ENCODE measurements around the gene DARS1. TPM values are rescaled to one million over a fixed set of nuclear protein-coding genes. Genes with fewer than 3 reads are reported as not detected.

The DARS1 gene
- total and polyA plus RNA-seq, 9 donors = 55.2 to 79.5 (median 69.7) TPM

- no peak for TF ChIP-seq EP300 (IDR thresholded peaks at IDR 0.05)
- TF ChIP-seq POLR2A (IDR thresholded peaks at IDR 0.05) = no peak
- TF ChIP-seq, protein P1, sequence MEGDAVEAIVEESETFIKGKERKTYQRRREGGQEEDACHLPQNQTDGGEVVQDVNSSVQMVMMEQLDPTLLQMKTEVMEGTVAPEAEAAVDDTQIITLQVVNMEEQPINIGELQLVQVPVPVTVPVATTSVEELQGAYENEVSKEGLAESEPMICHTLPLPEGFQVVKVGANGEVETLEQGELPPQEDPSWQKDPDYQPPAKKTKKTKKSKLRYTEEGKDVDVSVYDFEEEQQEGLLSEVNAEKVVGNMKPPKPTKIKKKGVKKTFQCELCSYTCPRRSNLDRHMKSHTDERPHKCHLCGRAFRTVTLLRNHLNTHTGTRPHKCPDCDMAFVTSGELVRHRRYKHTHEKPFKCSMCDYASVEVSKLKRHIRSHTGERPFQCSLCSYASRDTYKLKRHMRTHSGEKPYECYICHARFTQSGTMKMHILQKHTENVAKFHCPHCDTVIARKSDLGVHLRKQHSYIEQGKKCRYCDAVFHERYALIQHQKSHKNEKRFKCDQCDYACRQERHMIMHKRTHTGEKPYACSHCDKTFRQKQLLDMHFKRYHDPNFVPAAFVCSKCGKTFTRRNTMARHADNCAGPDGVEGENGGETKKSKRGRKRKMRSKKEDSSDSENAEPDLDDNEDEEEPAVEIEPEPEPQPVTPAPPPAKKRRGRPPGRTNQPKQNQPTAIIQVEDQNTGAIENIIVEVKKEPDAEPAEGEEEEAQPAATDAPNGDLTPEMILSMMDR (IDR thresholded peaks at IDR 0.05) = no peak
- no peaks in the 10 kb centered on the region for H3K9me3 ChIP-seq
- H3K27me3 ChIP-seq = no peaks in the 10 kb centered on the region
- no peak for DNase-seq
- no peak overlapping the region for H3K4me3 ChIP-seq
- no peak overlapping the region for H3K27ac ChIP-seq
- 83 to 91% (median 91%) methylated on average over 5 of the region's 5 CpGs for WGBS, 3 donors
- no peaks in the 10 kb centered on the region for H3K4me1 ChIP-seq (ENCODE audit: insufficient read depth)
- no peaks in the 10 kb centered on the region for H3K36me3 ChIP-seq
- intact Hi-C loops (cut with DNase I) = no loop called here
These were observed 33.9 kb upstream of the DARS1 start for GRCh38 chr2:136019306-136019705.

DNA sequence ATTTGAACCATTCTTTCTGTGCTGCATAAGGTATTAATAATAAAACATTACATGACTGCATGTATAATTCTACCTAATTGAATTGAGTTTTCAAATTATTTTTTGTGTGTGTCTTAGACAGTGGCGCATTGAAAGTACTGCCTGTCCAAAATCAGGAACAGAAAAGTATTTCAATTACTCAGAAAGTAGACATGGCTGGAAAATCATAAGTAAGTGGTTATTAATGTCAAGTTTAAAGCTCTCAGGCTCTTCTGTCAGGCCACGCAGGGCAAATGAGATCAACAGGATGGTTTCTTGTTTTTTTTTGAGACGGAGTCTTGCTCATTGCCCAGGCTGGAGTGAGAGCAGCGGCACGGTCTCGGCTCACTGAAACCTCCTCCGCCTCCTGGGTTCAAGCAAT, 32.4 kb upstream of the DARS1 start:
- Histone ChIP-seq H3K27ac (no peak overlapping the region), H3K4me3 (no peak overlapping the region), H3K27me3 (no peaks in the 10 kb centered on the region), H3K9me3 (no peaks in the 10 kb centered on the region), H3K4me1 (ENCODE audit: insufficient read depth) (no peaks in the 10 kb centered on the region), H3K36me3 (no peaks in the 10 kb centered on the region)
- DNase-seq = no peak
- TF ChIP-seq, protein P1 (IDR thresholded peaks at IDR 0.05) = no peak
- no peak for TF ChIP-seq POLR2A (IDR thresholded peaks at IDR 0.05)
- TF ChIP-seq EP300 (IDR thresholded peaks at IDR 0.05) = no peak
- intact Hi-C loops (cut with DNase I) = no loop called here
- 97% methylated on average over 7 of the region's 7 CpGs for WGBS, 3 donors

GRCh38 chr2:136016836-136017235, 31.4 kb upstream of the DARS1 start:
- no peaks in the 10 kb centered on the region for H3K9me3 ChIP-seq
- no peak overlapping the region for H3K27ac ChIP-seq
- 81 to 88% (median 86%) methylated on average over 3 of the region's 3 CpGs for WGBS, 3 donors
- intact Hi-C loops (cut with DNase I) = no loop called here
- H3K36me3 ChIP-seq = no peaks in the 10 kb centered on the region
- no peak for DNase-seq
- TF ChIP-seq POLR2A (IDR thresholded peaks at IDR 0.05) (no peak), EP300 (IDR thresholded peaks at IDR 0.05) (no peak)
- TF ChIP-seq, protein P1 (IDR thresholded peaks at IDR 0.05) = no peak
- H3K4me3 ChIP-seq = no peak overlapping the region
- H3K27me3 ChIP-seq = no peaks in the 10 kb centered on the region
- H3K4me1 ChIP-seq (ENCODE audit: insufficient read depth) = no peaks in the 10 kb centered on the region

DNA sequence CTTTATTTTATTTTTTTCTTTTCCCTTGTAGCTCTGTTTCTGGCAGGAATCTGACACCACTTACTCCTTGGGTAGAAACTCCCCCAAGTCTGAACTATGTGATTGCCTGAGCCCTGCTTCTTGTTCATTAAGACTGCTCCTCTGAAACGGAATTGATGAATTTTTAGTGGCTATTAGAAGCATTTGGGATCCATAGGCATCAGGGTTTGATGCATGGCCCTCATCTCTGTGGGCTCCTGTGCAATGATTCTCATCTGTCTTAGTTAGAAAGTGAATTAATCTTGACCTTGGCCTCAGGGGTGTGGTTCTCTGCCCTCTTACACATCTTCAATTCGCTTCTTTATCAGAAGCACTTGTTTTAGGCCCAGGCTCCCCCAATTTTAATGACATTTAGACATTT, 31.0 kb upstream of the DARS1 start:
- H3K27me3 ChIP-seq = no peaks in the 10 kb centered on the region
- H3K36me3 ChIP-seq = no peaks in the 10 kb centered on the region
- no peaks in the 10 kb centered on the region for H3K4me1 ChIP-seq (ENCODE audit: insufficient read depth)
- TF ChIP-seq, protein P1 (IDR thresholded peaks at IDR 0.05) = no peak
- TF ChIP-seq POLR2A (IDR thresholded peaks at IDR 0.05) = no peak
- TF ChIP-seq EP300 (IDR thresholded peaks at IDR 0.05) = no peak
- no peak for DNase-seq
- no peak overlapping the region for H3K27ac ChIP-seq
- H3K4me3 ChIP-seq = no peak overlapping the region
- H3K9me3 ChIP-seq = no peaks in the 10 kb centered on the region
- intact Hi-C loops (cut with DNase I) = no loop called here
- 29 to 42% (median 29%) methylated on average over 2 of the region's 2 CpGs for WGBS, 3 donors

DNA sequence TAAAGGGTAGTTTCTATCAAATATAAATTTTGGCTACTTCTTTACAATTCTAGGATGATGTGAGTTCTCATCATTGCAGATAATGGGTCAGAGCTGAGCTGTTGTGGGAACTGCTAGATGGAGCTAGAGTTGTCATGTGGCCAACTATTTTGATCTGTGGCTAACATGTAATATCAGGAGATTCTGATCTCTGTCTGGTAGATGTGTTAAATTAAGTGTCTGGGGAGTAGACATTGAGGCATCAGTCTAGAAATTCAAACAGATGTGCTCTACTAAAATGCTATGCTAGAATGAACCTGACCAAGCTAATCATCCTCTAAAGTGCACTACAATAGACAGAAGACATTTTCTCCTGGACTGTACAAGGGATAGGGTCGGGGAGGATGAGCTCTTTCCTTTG, 30.3 kb upstream of the DARS1 start:
- no peaks in the 10 kb centered on the region for H3K27me3 ChIP-seq
- no peak overlapping the region for H3K4me3 ChIP-seq
- intact Hi-C loops (cut with DNase I) = no loop called here
- no peaks in the 10 kb centered on the region for H3K4me1 ChIP-seq (ENCODE audit: insufficient read depth)
- H3K27ac ChIP-seq = no peak overlapping the region
- DNase-seq = no peak
- no peak for TF ChIP-seq EP300 (IDR thresholded peaks at IDR 0.05)
- TF ChIP-seq, protein P1 (IDR thresholded peaks at IDR 0.05) = no peak
- TF ChIP-seq POLR2A (IDR thresholded peaks at IDR 0.05) = no peak
- no peaks in the 10 kb centered on the region for H3K36me3 ChIP-seq
- H3K9me3 ChIP-seq = no peaks in the 10 kb centered on the region
- WGBS, 3 donors = 73 to 77% (median 76%) methylated on average over 1 of the region's 1 CpG
